Heart right ventricle (tissue), 16 donors: ENCODE measurements around the gene TSSK2. TPM values are rescaled to one million over a fixed set of nuclear protein-coding genes. Genes with fewer than 3 reads are reported as not detected.
A peak's percentile ranks its signal among the peaks of the same experiment; 100 is the strongest.

Source experiments
- ATAC-seq, 8 donors: fragments of 200-7000 bp; cut with Tn5 transposase; one replicate each; pipeline ENCODE4 v1.9.1; 2020; ENCODE audit warnings: mild to moderate bottlenecking in 8 of 8, moderate library complexity in 8 of 8, moderate number of reproducible peaks in 1 of 8
- DNase-seq, 2 donors: peaks; one replicate each; pipeline ENCODE4 v3.0.0-alpha.2; 2020
- H3K27ac ChIP-seq, 10 donors: fragments of 200-600 bp; sonication (generic) in 2 of 10; one replicate each; pipeline versions ENCODE4 v1.5.0 to v1.8.0; 2020 to 2022; ENCODE audit warnings: mild to moderate bottlenecking in 3 of 10
- H3K27me3 ChIP-seq, 7 donors: fragments of 200-600 bp; one replicate each; pipeline ENCODE4 v1.8.0; 2021 to 2022; ENCODE audit warnings: mild to moderate bottlenecking in 2 of 7
- H3K36me3 ChIP-seq, 9 donors: fragments of 200-600 bp; sonication (generic) in 1 of 9; one replicate each; pipeline versions ENCODE4 v1.5.0 to v1.8.0; 2020 to 2022; ENCODE audit warnings: mild to moderate bottlenecking in 2 of 9
- H3K4me1 ChIP-seq, 9 donors: fragments of 200-600 bp; sonication (generic) in 1 of 9; one replicate each; pipeline versions ENCODE4 v1.5.0 to v1.8.0; 2020 to 2022; ENCODE audit warnings: mild to moderate bottlenecking in 4 of 9
- H3K4me3 ChIP-seq, 10 donors: fragments of 200-600 bp; sonication (generic) in 2 of 10; one replicate each; pipeline versions ENCODE4 v1.5.0 to v1.8.0; 2020 to 2022; ENCODE audit warnings: mild to moderate bottlenecking in 7 of 10, moderate library complexity in 2 of 10
- H3K9me3 ChIP-seq, 11 donors: fragments of 200-600 bp in 10 of 11; sonication (generic) in 2 of 11; one replicate each; pipeline versions ENCODE4 v1.5.0 to v1.8.0; 2013 to 2022; ENCODE audit warnings: mild to moderate bottlenecking in 2 of 11, control low read depth in 1 of 11, moderate library complexity in 1 of 11
- WGBS, 2 donors: extraction: QIAGEN DNeasy Blood & Tissue Kit; methylation state at CpG; one replicate each; pipeline ENCODE4 v1.1.7; 2013; ENCODE audit warnings: inconsistent platforms in 1 of 2; 5-methylcytosine and 5-hydroxymethylcytosine counted together
- intact Hi-C, 10 donors: fragments of 100-400 bp; cut with DNase I; formaldehyde crosslinking; loops; one replicate each; pipeline versions ENCODE4 v1.11.1 to v1.14.2; 2022
- polyA plus RNA-seq, 2 donors: library from polyadenylated mRNA; stranded (reverse); fragments of 200-250 nt; gene quantifications; one replicate each; pipeline ENCODE4 v1.2.3, GENCODE V29; 2013
- total RNA-seq, 10 donors: library from RNA; stranded (reverse); fragmentation: NEBNext Ultra II Directional in 3 of 10; extraction: Animal tissue kit (Norgen Biotek cat#: 25700) in 3 of 10; gene quantifications; one replicate each; pipeline versions ENCODE4 v1.2.1 to v1.2.4, GENCODE V29; 2021 to 2023
- TF ChIP-seq, protein P1 (sequence below), 9 donors: fragments of 200-600 bp; sonication (generic) in 2 of 9; IDR thresholded peaks; one replicate each; pipeline versions ENCODE4 v1.5.0 to v1.8.0; 2021 to 2022; ENCODE audit warnings: antibody characterized with exemption in 9 of 9, mild to moderate bottlenecking in 5 of 9, moderate library complexity in 1 of 9
- donor health status: Arrhythmogenic right ventricular cardiomyopathy.
- donor health status: ischemic (EF 13 %, LVEDD 7.1; RV severe dilation, severe dysfunction).
- donor health status: healthy with polysubstance abuse.
- donor health status: DM: no; HTN: yes; CAD: no.
- donor health status: DM: no; HTN: no; CAD: no.
- donor health status: ischemic (EF 25% LVEDD 6.9; RV normal size, moderate dysfunction).
- donor health status: ischemic (EF 25% LVEDD 5.7; RV mildly dilated, moderate dysfunction).
- donor health status: healthy.
- donor health status: DM: yes; HTN: yes; CAD: no.
- donor health status: Ischemic cardiomyopathy.
- donor health status: ischemic (EF 35%, LVEDD 5.7; RV mildly dilated, moderate dysfunction).
- donor health status: nonischemic (EF 11% LVEDD 7.7; RV severe dilation, severe dysfunction).
- donor health status: DM: yes; HTN: yes; CAD: no.
- donor health status: PGD.
- donor health status: ischemic (EF 29% LVEDD 5.4; RV normal size, mild dysfunction).
- donor health status: nonischemic (EF 23%, LVEDD 6.1; RV moderate dilation, normal function).

The TSSK2 gene
- total and polyA plus RNA-seq, 12 donors, result 0.14 to 0.37 (median 0.19) TPM; not detected in 9

GRCh38 chr22:19175602-19176174 lies 44.6 kb downstream of the TSSK2 start:
- Histone ChIP-seq H3K9me3 (no peaks in the 10 kb centered on the region), H3K27me3 (no peaks in the 10 kb centered on the region), H3K36me3 (no peaks in the 10 kb centered on the region), H3K4me1 (peaks cover 26 to 75% (median 62%) of the 10 kb centered on the region in 9 donors), H3K4me3 (no peak overlapping the region), H3K27ac (peak overlapping the region in 2 of 10 donors; percentile 22 to 38)
- intact Hi-C loops, result loop anchor here in 3 of 10 donors (5.0 kb wide), 2 partner anchors 117 to 257 kb away; partner anchors contain the start of genes CLTCL1 (in 2 of the 3), HIRA (in 2 of the 3) and MRPL40 (in 2 of the 3)
- DNase-seq (no peak), ATAC-seq (no peak)
- 74 to 85% methylated on average over 20 to 21 of the region's 21 CpGs for WGBS, 2 donors
- TF ChIP-seq, protein P1, sequence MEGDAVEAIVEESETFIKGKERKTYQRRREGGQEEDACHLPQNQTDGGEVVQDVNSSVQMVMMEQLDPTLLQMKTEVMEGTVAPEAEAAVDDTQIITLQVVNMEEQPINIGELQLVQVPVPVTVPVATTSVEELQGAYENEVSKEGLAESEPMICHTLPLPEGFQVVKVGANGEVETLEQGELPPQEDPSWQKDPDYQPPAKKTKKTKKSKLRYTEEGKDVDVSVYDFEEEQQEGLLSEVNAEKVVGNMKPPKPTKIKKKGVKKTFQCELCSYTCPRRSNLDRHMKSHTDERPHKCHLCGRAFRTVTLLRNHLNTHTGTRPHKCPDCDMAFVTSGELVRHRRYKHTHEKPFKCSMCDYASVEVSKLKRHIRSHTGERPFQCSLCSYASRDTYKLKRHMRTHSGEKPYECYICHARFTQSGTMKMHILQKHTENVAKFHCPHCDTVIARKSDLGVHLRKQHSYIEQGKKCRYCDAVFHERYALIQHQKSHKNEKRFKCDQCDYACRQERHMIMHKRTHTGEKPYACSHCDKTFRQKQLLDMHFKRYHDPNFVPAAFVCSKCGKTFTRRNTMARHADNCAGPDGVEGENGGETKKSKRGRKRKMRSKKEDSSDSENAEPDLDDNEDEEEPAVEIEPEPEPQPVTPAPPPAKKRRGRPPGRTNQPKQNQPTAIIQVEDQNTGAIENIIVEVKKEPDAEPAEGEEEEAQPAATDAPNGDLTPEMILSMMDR (IDR thresholded peaks at IDR 0.05), result no peak

DNA sequence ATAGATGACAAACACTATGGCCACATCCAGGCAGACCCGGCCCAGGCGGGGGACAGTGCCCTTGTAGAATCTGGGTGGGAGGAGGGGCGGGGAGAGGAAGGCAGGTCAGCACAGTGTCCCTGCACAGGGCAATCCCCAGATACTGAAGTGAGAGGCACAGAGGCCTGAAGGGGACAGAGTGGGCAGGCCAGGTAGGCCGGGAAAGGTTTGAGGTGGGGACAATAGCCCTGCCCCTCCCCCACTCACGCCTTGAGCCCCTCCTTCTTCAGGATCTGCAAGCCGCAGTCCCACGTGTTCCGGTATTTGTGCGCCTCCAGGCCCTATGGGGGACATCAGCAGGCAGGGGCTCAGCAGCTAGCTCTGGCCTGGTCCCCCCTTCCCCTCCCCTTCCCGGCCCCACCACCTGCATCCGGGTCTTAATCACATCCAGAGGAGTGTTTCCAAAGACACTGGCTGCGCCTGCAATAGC lies 45.1 kb downstream of the TSSK2 start:
- H3K27me3 ChIP-seq, result no peaks in the 10 kb centered on the region
- H3K27ac ChIP-seq, result peak overlapping the region in 1 of 10 donors; percentile 87
- TF ChIP-seq, protein P1 (IDR thresholded peaks at IDR 0.05), result no peak
- intact Hi-C loops, result loop anchor here in 3 of 10 donors (5.0 kb wide), 2 partner anchors 116 to 256 kb away; partner anchors contain the start of genes CLTCL1 (in 2 of the 3), HIRA (in 2 of the 3) and MRPL40 (in 2 of the 3)
- DNase-seq, result no peak
- no peaks in the 10 kb centered on the region for H3K9me3 ChIP-seq
- ATAC-seq, result no peak
- H3K4me3 ChIP-seq, result no peak overlapping the region
- H3K36me3 ChIP-seq, result no peaks in the 10 kb centered on the region
- H3K4me1 ChIP-seq, result peaks cover 23 to 70% (median 58%) of the 10 kb centered on the region in 9 donors
- WGBS, 2 donors, result 61 to 71% methylated on average over 12 of the region's 12 CpGs

DNA sequence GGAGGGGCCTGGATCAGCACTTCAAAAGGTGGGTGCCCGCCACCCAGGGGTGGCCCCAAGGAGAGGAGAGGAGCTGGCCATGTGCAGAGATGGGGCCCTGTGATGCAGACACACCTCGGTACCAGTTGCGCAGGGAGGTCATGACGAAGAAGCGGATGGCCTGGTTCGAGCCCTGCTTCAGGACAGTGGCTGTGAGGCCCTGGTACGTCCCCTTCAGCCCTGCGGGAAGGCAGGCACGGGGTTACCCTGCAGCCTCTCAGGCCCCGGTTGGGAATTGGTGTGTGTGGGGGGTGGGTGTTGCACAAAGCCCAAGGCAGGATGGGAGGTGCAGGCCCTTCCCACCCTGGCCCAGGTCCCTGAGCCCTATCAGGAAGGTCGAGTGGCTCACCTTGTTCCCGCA lies 45.6 kb downstream of the TSSK2 start:
- H3K27ac ChIP-seq, result peak overlapping the region in 3 of 10 donors; percentile 82 to 89 (median 87)
- peaks cover 23 to 70% (median 58%) of the 10 kb centered on the region in 9 donors for H3K4me1 ChIP-seq
- intact Hi-C loops, result loop anchor here in 3 of 10 donors (5.0 kb wide), 2 partner anchors 116 to 256 kb away; partner anchors contain the start of genes CLTCL1 (in 2 of the 3), HIRA (in 2 of the 3) and MRPL40 (in 2 of the 3)
- peak overlapping the region in 1 of 10 donors; percentile 92 for H3K4me3 ChIP-seq
- H3K27me3 ChIP-seq, result no peaks in the 10 kb centered on the region
- H3K9me3 ChIP-seq, result no peaks in the 10 kb centered on the region
- 81 to 83% methylated on average over 12 of the region's 12 CpGs for WGBS, 2 donors
- DNase-seq (no peak), ATAC-seq (no peak)
- H3K36me3 ChIP-seq, result no peaks in the 10 kb centered on the region
- TF ChIP-seq, protein P1 (IDR thresholded peaks at IDR 0.05), result no peak

DNA sequence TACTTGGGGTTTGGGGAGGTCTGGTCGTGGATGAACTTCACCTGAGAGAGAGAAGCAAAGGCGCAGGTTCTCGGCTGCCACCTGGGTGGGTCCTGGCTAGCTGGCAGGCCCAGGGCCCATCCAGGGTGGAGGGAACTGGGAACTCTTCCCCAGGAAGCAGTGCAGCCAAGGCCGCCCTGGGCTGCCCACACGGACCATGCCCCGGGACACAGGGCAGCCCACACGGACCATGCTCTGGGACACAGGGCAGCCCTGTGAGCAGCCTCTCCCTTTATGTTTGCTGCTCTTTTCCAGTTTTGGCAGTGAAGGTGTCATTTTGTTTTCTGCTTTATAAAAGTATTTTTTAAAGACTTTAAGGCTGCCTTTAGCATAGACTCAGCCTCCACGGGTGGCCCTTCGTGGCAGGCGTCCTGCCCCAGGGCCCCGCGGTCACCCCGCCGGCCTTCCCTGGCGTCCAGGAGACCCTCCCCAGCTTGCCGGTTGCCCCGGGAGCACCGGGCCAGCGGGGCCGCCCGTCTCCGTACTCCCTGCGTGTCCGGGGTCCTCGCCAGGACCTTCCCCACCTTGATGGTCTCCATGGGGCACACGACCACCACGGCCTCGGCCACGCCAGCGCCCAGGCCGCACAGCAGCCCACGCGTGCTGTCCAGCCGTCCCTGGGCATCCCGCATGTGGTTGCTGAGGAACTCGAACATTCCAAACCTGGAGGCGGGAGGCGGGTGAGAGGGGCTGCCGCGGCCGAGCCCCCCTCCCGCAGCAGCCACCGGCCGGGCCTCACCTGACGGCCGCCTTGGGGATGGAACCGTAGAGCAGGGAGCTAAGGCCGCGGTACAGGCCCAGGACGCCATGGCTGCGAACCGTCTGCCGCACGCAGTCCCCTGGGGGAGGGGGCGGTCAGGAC lies 46.3 kb downstream of the TSSK2 start:
- Histone ChIP-seq H3K27me3 (no peaks in the 10 kb centered on the region), H3K4me3 (peak overlapping the region; percentile 66 to 96 (median 89)), H3K36me3 (no peaks in the 10 kb centered on the region), H3K9me3 (no peaks in the 10 kb centered on the region), H3K4me1 (peaks cover 20 to 65% (median 52%) of the 10 kb centered on the region in 9 donors), H3K27ac (peak overlapping the region; percentile 12 to 93 (median 88))
- DNase-seq (no peak), ATAC-seq (no peak)
- 35 to 39% methylated on average over 55 of the region's 55 CpGs for WGBS, 2 donors
- intact Hi-C loops, result loop anchor here in 3 of 10 donors (1.0 to 5.0 kb wide), 4 partner anchors 115 to 302 kb away; partner anchors contain the start of genes CDC45 (in 2 of the 3), CLTCL1 (in 2 of the 3), HIRA (in 2 of the 3) and MRPL40 (in 2 of the 3)
- TF ChIP-seq, protein P1 (IDR thresholded peaks at IDR 0.05), result no peak
